Measurements from ENCODE around the gene UBE2J2. TPM values are rescaled to one million over a fixed set of nuclear protein-coding genes. Genes with fewer than 3 reads are reported as not detected.

UBE2J2 gene
- total RNA-seq, 1 donor from 2014 or later = 65.1 TPM

GRCh38 chr1:1279028-1279427, 5.4 kb upstream of the UBE2J2 start:
- no peaks in the 10 kb centered on the region for H3K36me3 ChIP-seq (ENCODE audit: control insufficient read depth, insufficient read depth, low read length)
- no peak for TF ChIP-seq CTCF (IDR thresholded peaks at IDR 0.05; ENCODE audit: insufficient read depth, low read length, poor library complexity, severe bottlenecking)

GRCh38 chr1:1278620-1279019, 5.0 kb upstream of the UBE2J2 start:
- DNase-seq (ENCODE audit: low read depth) = no peak
- Histone ChIP-seq H3K36me3 (ENCODE audit: control insufficient read depth, insufficient read depth, low read length) (no peaks in the 10 kb centered on the region), H3K27me3 (ENCODE audit: control insufficient read depth, insufficient read depth, low read length) (no peaks in the 10 kb centered on the region), H3K4me3 (ENCODE audit: low read depth, low read length) (no peak overlapping the region)
- TF ChIP-seq CTCF (IDR thresholded peaks at IDR 0.05; ENCODE audit: insufficient read depth, low read length, poor library complexity, severe bottlenecking) = no peak

More at GRCh38 chr1:1279028-1279427, 5.4 kb upstream of the UBE2J2 start:
- Histone ChIP-seq H3K27me3 (ENCODE audit: control insufficient read depth, insufficient read depth, low read length) (no peaks in the 10 kb centered on the region), H3K4me3 (ENCODE audit: low read depth, low read length) (no peak overlapping the region)
- no peak for DNase-seq (ENCODE audit: low read depth)

GRCh38 chr1:1275836-1276235, 2.2 kb upstream of the UBE2J2 start:
- no peak for DNase-seq (ENCODE audit: low read depth)
- Histone ChIP-seq H3K36me3 (ENCODE audit: control insufficient read depth, insufficient read depth, low read length) (no peaks in the 10 kb centered on the region), H3K27me3 (ENCODE audit: control insufficient read depth, insufficient read depth, low read length) (no peaks in the 10 kb centered on the region), H3K4me3 (ENCODE audit: low read depth, low read length) (no peak overlapping the region)
- no peak for TF ChIP-seq CTCF (IDR thresholded peaks at IDR 0.05; ENCODE audit: insufficient read depth, low read length, poor library complexity, severe bottlenecking)

- Histone ChIP-seq H3K27me3 (ENCODE audit: control insufficient read depth, insufficient read depth, low read length) (no peaks in the 10 kb centered on the region), H3K36me3 (ENCODE audit: control insufficient read depth, insufficient read depth, low read length) (no peaks in the 10 kb centered on the region), H3K4me3 (ENCODE audit: low read depth, low read length) (no peak overlapping the region)
- TF ChIP-seq CTCF (IDR thresholded peaks at IDR 0.05; ENCODE audit: insufficient read depth, low read length, poor library complexity, severe bottlenecking) = no peak
- DNase-seq (ENCODE audit: low read depth) = no peak
Observed at GRCh38 chr1:1274931-1275431, 1.3 kb upstream of the UBE2J2 start.

DNA sequence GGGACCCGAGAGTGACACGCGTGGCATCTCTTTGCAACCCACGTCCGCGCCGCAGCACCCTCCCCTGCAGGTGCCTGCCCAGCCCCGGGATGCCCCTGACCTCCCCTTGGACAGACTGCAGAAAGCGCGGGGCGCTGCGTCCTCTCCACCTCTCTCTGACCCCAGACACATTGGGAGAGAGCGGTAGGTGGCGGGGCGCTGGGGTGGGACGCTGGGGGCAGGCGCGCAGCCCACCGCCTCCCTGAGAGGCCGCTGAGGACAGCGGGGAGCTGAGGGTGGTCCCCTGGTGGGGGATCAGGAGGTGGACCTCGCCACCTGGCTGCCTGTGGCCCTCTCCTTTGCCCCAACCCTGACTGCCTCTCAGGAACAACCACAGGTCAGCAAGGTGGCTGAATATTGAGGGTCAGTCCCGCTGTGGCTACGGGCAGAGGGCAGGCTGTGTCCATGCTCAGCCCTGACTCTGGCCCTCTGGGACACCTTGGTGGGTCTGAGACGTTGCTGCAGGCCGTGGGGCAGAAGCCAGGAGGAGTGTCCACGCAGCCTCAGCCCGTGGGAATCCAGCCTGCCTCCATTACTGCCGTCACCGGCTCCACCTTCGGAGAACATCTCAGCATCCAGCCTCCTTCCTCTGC, 761 bp upstream of the UBE2J2 start:
- no peak for TF ChIP-seq CTCF (IDR thresholded peaks at IDR 0.05; ENCODE audit: insufficient read depth, low read length, poor library complexity, severe bottlenecking)
- H3K4me3 ChIP-seq (ENCODE audit: low read depth, low read length) = peak overlapping the region; percentile 91
- no peaks in the 10 kb centered on the region for H3K36me3 ChIP-seq (ENCODE audit: control insufficient read depth, insufficient read depth, low read length)
- no peaks in the 10 kb centered on the region for H3K27me3 ChIP-seq (ENCODE audit: control insufficient read depth, insufficient read depth, low read length)
- no peak for DNase-seq (ENCODE audit: low read depth)

DNA sequence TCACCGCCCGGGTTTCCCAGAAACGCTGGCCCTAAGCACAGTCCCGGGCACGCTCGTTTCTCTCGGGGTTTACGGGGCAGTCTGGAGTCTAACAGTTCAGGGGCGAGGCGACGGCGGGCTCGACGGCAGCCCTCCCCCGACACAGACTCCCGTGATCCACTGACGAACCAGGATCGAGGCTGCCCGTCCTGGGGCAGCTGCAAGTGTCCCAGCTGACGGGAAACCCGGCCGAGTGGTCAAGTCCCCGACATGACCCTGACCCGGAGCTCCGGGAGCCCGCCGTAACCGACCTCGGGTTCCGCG, 494 bp downstream of the UBE2J2 start:
- Histone ChIP-seq H3K36me3 (ENCODE audit: control insufficient read depth, insufficient read depth, low read length) (no peaks in the 10 kb centered on the region), H3K4me3 (ENCODE audit: low read depth, low read length) (peak overlapping the region; percentile 91), H3K27me3 (ENCODE audit: control insufficient read depth, insufficient read depth, low read length) (no peaks in the 10 kb centered on the region)
- no peak for TF ChIP-seq CTCF (IDR thresholded peaks at IDR 0.05; ENCODE audit: insufficient read depth, low read length, poor library complexity, severe bottlenecking)
- DNase-seq (ENCODE audit: low read depth) = no peak

Measured in kidney epithelial cell (primary cell).